GM13977 (cell line): Measurements from ENCODE around the gene ABCB9.
"Not testable (repeated sequence)": the region's sequence is repeated elsewhere in the genome, so short reads cannot be mapped to it uniquely, and the experiment has no call there.

Experiments used
- DNase-seq: peaks from one replicate; pipeline ENCODE4 v3.0.0; 2012; ENCODE audit warnings: low spot score
- in situ Hi-C: fragments of 300-500 bp; cut with MboI; formaldehyde crosslinking; loops from one replicate; pipeline ENCODE4 v1.12.0; 2022; ENCODE audit warnings: low sequenced_read_pairs, low pct_unique_long_range_greater_than_20kb, mixed read lengths, inconsistent platforms; ENCODE audit not compliant: unreplicated experiment
- TF ChIP-seq, protein P1 (sequence below): IDR thresholded peaks from 2 replicates; pipeline ENCODE4 v1.5.1; 2012; ENCODE audit warnings: mild to moderate bottlenecking, control low read depth; ENCODE audit not compliant: insufficient read depth; ENCODE audit errors: extremely low read depth, missing control alignments

Gene ABCB9

DNA sequence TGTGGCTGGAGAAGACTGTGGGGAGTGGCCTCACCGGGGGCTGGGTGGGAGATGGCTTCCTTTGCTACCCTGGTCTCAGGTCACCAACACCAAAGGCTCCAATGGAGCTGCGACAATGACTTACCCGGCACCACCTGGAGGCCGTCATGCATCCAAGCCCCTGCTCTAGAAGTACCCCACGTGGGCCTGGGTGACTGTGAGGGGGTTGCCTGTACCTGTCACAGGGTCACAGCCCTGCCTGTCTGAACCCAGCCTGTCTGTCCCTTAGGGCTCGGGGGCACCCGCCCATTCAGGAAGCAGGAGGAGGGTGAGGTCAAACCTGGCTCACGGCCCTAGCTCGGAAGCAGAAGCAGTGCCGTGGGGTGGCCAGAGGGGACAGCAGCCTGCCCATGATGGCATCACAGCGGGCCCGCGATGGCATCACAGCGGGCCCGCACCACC lies 18.9 kb downstream of the ABCB9 start:
- TF ChIP-seq, protein P1, sequence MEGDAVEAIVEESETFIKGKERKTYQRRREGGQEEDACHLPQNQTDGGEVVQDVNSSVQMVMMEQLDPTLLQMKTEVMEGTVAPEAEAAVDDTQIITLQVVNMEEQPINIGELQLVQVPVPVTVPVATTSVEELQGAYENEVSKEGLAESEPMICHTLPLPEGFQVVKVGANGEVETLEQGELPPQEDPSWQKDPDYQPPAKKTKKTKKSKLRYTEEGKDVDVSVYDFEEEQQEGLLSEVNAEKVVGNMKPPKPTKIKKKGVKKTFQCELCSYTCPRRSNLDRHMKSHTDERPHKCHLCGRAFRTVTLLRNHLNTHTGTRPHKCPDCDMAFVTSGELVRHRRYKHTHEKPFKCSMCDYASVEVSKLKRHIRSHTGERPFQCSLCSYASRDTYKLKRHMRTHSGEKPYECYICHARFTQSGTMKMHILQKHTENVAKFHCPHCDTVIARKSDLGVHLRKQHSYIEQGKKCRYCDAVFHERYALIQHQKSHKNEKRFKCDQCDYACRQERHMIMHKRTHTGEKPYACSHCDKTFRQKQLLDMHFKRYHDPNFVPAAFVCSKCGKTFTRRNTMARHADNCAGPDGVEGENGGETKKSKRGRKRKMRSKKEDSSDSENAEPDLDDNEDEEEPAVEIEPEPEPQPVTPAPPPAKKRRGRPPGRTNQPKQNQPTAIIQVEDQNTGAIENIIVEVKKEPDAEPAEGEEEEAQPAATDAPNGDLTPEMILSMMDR = no peak
- in situ Hi-C loops = no loop called here
- DNase-seq = no peak

- TF ChIP-seq, protein P1 = no peak
- DNase-seq = peak; percentile 81
- in situ Hi-C loops = no loop called here
Measured at GRCh38 chr12:122946690-122947341, 19.4 kb downstream of the ABCB9 start.

- in situ Hi-C loops = no loop called here
- TF ChIP-seq, protein P1 = no peak
- no peak for DNase-seq
Measured at GRCh38 chr12:122944605-122945592, 21.4 kb downstream of the ABCB9 start.

DNA sequence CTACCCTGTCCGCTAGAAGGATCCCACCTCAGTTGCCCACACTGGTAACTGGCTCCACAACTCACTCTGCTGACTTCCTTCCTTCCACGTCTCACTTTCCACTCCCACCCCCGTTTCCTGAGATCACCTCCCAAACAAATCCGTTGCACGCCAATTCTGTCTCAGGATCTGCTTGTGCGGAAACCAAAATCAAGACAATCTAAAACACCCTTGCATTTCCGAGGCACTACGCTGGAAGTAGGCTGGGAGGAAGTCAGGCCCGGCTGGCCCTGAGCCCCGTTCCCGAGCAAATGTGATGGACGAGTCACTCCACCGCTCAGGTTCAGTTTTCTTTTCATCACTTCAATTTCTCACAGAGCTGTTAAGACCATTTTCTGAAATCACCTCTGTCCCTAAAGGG lies 23.1 kb downstream of the ABCB9 start:
- TF ChIP-seq, protein P1 = no peak
- in situ Hi-C loops = no loop called here
- no peak for DNase-seq

- in situ Hi-C loops = no loop called here
- DNase-seq = no peak
- TF ChIP-seq, protein P1 = no peak
Measured at GRCh38 chr12:122942637-122943036, 23.6 kb downstream of the ABCB9 start.

GRCh38 chr12:122941351-122941750 lies 24.9 kb downstream of the ABCB9 start:
- in situ Hi-C loops = not testable (repeated sequence)

GRCh38 chr12:122939125-122939524 lies 27.1 kb downstream of the ABCB9 start:
- in situ Hi-C loops = no loop called here
- DNase-seq = no peak
- TF ChIP-seq, protein P1 = no peak

More at GRCh38 chr12:122941351-122941750, 24.9 kb downstream of the ABCB9 start:
- not testable (repeated sequence) for DNase-seq
